NT2/D1 (cell line): ENCODE results near the gene RPL5.

Source experiments
- SUZ12 ChIP-seq: IDR thresholded peaks from 2 replicates; pipeline ENCODE4 v1.6.1; 2011; ENCODE audit not compliant: insufficient read length, insufficient read depth; ENCODE audit errors: extremely low read depth
- YY1 ChIP-seq: IDR thresholded peaks from 2 replicates; pipeline ENCODE4 v1.6.1; 2011; ENCODE audit not compliant: insufficient read length, insufficient read depth

DNA sequence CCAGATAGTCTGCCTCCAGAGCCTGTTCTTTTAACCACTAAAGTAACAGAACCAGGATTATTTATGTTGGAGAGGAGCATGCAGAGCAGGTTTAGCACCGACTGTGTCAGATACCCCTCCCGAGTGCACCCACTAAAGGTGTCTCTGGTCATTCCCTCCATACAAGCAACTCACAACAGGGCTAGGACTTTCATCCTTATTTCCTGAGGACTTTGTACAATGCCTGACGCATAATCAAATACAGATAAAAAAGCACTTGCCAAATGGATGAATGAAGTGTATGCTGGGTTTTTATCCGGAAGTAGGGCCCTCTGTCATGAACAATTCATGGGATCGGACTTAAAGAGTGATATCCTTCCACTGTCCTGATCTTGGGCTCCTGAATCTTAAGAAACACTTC is 26.0 kb downstream of the RPL5 start:
- no peak for TF ChIP-seq SUZ12
- TF ChIP-seq YY1 = no peak
